HG02610 (cell line): ENCODE measurements around the gene ARHGEF5.

Experiments used
- ATAC-seq: cut with Tn5 transposase; IDR thresholded peaks from one replicate; pipeline ENCODE4 v1.9.1; 2021; ENCODE audit warnings: mild to moderate bottlenecking, moderate library complexity; ENCODE audit not compliant: unreplicated experiment

ARHGEF5 gene

DNA sequence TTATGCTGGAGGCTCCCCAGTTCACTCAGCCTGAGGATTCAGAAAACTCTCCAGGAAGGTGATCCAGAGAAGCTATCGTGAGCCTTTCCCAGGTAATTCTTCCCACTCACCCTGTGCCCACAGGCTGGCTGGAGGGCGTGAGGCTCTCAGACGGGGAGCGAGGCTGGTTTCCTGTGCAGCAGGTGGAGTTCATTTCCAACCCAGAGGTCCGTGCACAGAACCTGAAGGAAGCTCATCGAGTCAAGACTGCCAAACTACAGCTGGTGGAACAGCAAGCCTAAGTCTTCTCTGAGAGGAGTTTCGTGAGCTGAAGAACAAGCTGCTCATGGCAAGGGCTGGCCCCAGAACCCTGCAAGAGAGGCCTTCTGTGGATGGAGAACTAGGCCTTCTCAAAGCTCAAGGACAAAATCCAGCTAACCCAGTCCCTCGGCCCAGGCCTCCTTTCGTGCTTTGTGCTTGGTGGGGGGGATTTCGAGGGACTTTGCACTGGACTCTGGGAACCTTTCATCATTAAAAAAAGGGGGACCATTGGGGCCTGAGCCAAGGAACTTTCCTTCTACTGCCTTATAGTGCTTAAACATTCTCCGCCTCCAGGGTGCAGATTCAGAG lies 24.7 kb downstream of the ARHGEF5 start:
- no peak for ATAC-seq

DNA sequence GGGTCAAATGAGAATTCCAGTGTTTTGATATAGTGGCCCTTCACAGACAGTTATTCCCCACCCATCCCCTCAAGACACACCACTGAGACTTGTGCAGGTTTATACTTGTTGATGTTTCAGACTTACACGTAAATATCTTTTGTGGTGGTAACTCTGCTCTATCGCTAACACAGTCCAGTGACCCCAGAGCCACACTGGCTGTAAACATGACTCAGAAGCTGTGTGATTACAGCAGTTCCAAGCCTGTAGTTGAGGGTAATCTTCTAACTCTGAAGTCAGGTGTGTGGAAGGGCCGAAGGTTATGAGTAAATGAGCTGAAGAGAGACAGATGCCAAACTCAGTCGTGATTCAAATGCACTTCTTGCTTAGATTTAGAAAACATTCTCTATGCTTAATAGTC lies 28.9 kb downstream of the ARHGEF5 start:
- ATAC-seq: peak; percentile 90

DNA sequence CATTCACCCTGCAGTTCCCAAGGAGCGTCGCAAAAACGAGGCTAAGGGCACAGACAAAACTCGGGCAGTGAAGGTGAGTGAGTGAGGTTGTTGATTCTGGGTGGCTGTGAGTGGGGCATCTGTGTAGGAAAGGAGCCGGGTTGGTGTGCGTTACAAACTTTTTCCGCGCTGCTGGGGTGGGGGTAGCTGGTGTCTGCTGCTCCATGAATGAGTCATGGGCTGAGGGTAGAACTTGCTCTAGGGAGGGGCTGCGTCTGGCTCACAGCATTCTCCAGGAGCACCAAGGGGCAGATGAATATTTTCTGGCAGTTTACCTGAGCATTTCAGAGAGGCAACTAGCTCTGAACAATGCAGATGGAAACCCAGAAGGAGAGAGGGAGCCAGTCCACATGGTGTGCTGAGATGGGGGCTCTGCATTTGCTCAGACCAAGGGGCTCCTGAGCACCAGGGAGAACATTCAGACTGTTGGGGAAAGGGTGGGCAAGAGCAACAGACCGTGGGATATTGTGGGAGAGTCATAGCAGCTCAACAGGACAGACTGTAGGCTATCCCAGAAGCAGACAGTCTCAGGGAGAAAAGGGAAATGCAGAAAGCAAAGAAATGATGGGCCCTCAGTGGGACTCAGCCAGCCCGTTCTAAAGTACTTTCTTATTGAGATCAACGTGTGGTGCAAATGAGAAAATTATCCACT lies 29.5 kb downstream of the ARHGEF5 start:
- no peak for ATAC-seq

DNA sequence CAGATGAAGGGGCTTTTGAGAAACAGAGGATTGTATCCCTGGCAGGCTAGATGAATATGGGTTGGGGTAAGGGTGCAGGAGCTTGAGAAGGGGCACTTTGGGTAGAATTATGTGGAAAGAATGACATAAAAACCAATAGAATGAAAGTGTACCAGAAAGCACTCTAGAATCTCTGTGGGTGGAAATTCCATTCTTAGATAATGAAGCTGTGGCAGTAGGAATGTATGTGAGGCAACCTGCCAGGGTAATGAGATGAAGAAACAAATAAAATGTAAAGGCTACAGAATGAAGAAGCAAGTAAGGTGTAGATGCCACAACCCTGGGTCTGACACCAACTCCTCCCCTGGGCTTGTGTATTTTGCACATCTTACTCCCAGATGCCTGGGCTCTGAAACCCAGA lies 31.5 kb downstream of the ARHGEF5 start:
- ATAC-seq: no peak

DNA sequence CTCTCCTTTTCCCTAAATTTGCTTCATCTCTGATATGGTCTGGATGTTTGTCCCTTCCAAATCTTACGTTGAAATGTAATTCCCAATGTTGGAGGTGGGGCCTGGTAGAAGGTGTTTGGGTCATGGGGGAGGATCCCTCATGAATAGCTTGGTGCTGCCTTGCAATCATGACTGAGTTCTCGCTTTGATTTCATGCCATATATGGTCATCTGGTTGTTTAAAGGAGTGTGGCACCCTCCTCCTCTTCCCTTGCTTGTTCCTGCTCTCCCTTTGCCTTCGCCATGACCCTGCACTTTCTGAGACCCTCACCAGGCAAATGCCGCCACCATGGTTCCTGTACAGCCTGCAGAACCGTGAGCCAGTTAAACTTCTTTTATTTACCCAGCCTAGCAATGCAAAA lies 33.7 kb downstream of the ARHGEF5 start:
- ATAC-seq: no peak

DNA sequence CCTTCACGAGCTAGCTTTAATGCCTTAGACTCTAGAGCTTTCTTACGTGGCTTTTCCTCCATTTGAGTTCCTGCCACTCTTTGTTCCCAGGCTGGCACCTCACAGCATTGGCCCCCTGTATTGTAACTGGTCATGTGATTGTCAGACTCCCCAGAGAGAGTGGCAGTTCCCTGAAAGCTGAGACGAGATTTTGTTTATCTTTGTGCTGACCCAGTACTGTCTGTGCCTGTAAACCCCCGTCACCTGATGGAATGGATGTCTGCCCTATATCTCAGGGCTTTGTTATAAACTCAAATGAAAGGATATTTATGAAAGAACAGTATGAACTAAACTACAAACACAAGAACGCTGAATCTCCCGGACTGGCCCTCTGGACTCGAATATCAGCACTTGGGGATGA lies 35.3 kb downstream of the ARHGEF5 start:
- no peak for ATAC-seq

DNA sequence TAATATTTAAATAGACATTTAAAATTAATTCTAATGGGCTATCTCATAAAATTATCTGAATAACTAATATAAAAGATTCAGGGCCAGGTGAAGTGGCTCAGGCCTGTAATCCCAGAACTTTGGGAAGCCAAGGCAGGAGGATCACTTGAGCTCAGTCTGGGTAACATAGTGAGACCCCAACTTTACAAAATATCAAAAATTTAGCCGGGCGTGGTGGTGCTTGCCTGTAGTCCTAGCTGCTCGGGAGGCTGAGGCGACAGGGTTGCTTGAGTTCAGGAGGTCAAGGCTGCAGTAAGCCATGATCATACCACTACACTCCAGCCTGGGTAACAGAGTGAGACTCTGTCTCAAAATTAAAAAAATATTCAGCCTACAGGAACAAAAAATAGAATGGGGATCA lies 35.8 kb downstream of the ARHGEF5 start:
- no peak for ATAC-seq

DNA sequence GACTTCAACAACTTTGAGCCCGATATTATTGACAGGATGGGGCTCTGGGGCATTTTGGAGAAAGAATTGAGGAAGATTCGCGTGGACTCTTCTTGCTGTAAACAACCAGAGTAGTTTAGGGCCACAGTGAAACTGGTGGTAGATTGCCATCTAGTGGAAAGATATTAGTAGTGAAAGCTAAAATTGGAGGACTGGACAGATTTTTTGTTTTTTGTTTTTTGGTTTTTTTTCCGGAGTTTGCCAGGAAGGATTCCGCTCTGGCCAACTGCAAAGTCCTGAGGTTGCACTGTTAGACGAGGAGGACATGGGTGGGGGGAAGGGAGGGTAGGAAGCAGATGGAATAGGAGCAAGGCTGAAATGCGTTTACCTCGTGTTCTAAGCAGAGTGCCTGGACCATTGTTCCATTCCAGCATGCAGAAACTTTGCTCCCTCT lies 36.6 kb downstream of the ARHGEF5 start:
- peak; percentile 74 for ATAC-seq

DNA sequence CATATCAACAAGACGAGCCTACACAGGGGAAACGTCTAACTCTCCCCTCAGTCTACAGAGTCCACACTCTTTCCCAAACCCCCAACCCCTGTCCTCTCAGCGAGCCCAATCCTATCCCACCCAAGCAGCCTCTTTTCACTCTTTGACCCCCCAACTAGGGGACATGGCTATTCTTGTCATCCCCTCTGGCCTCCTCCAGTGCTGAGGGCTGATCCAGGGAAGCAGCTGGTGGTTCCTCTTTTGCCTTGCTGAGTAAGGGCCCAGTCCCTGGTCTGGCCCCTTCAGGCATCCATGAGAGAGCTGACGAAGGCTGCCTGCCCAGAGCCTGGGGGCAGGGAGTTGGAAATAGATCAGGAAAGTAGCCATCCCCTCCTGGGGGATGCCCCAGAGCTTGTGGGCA lies 41.9 kb downstream of the ARHGEF5 start:
- no peak for ATAC-seq

DNA sequence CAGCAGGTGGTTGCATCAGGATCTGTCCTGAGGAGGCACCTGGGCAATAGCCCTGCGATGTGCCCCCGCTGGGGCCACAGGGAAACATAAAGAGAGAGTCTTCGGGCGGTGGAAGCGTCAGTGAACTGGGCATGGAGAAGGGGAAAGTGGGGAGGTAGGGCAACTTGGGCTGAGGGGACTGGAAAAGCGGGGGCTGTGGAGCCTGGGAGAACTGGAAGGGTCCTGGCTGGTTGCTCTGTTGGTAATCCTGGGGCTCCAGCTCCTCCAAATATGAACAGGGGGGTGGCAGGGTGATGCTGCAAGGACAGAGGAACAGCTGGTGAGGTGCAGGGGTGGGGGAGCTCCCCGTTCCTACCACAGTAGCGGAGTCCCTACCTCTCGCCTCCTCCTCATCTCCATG lies 43.1 kb downstream of the ARHGEF5 start:
- no peak for ATAC-seq

DNA sequence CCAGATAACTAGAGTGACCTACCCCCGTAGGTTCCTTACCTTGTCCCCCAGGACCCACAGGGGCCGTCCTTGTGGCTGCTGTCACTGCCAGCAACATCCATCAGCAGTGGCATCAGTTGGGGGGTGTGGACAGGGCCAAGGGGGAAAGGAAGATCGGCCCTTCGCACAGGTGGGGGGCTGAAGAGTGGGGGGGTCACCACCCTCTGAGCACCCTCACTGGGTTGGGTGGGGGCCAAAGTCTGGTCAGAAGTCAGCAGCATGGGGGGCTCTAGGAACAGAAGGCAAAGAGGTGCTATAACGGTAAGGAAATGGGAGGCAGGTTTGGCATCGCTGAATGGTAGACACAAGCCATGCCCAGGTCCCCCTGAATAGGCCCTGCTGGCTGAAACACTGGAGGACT lies 43.7 kb downstream of the ARHGEF5 start:
- ATAC-seq: no peak

DNA sequence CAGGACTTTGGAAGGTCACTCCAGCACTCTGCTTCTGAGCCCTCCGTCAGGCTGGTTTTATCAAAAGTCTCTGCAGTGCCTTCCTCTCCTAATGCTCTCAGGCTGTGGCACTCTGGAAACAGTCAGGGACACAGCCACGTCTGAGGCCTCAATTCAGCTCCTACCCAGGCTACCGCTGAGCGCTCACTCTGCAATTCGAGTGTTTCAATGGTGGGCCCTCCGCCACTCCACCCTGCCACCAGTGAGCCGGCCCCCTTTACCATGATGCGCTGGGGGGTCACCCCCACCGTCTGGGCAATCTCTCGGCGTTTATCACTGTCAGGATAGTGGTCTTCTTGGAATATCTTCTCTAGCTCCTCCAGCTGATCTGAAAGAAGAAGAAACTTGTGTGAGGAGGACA lies 44.7 kb downstream of the ARHGEF5 start:
- no peak for ATAC-seq

DNA sequence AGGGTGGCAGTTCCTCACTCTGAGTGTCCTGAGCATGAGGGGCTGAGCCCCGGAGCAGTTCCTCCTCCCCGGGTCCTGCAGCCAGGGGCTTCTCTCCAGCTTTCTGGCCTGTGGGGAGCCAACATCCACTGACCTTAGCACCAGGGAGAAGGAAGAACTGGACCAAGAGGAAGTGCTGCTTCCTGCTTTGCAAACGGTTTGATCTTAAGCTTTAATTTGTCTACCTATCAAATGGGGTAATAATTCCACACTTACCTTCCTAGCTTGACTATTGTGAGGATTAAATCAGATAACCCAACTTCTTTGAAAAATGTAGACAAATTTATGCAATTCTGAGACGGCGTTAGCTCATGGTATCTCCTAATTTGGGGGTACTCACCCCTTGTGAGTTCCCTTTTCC lies 46.3 kb downstream of the ARHGEF5 start:
- no peak for ATAC-seq

DNA sequence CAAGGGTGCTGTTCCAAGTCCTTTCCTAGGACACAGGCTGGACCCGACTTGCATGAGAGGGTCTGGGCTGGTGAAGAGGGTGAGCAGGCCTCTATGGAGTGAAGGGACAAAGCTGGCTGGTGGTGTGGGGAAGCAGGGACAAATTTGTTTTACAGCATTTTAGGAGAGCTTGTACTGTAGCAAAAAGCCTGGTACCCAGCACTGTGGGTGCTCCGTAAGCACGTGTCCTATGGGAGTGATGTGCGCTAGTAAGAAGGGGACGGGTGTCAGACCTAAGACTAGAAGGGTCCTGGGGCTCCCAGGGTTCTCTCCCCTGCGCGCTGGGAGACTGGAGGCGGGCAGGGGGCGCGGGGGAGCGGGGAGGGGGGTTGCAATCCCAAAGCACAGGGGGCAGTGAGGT lies 47.9 kb downstream of the ARHGEF5 start:
- no peak for ATAC-seq

DNA sequence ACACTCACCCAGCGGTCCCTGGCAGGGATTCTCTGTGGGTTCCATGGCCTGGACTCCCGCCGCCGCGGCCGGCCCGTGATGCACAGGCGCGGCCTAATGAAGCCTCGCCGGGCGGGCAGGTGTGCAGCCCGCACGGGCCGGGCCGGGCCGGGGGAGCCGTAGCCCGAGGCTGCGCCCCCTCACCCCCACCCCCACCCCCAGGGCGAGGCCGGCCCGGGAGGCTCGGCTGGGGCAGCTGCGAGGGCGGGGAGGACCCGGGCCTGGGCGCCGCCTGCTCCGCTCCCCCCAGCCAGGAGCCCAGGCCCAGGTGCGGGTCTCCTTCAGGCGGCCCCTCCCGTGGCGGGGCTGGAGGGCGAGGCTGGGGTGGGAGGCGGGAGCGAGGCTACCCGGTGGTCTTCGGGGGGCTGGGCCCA lies 48.5 kb downstream of the ARHGEF5 start, which contains the start of gene NOBOX:
TSS of gene NOBOX (minus strand) at position 45 of the 413 bp plus-strand sequence.
- no peak for ATAC-seq

DNA sequence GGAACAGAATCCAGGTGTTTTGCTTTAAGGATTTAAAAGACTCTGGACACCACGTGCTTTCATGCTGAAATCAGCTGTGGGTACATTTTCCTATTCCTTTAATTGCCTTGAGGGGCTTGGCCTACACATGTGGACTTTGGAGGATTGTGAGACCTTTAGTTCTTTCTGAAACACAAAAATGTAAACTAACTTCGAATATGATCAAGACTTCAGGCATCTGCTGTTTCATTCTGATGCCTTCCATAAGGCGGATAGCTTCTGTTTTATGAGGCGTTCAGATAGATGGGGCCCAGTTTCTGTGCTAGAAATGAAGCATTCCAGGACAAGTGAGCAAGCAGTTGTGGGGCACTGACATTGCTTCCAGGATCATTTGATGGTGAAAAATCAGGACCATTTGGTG lies 49.7 kb downstream of the ARHGEF5 start:
- ATAC-seq: no peak

DNA sequence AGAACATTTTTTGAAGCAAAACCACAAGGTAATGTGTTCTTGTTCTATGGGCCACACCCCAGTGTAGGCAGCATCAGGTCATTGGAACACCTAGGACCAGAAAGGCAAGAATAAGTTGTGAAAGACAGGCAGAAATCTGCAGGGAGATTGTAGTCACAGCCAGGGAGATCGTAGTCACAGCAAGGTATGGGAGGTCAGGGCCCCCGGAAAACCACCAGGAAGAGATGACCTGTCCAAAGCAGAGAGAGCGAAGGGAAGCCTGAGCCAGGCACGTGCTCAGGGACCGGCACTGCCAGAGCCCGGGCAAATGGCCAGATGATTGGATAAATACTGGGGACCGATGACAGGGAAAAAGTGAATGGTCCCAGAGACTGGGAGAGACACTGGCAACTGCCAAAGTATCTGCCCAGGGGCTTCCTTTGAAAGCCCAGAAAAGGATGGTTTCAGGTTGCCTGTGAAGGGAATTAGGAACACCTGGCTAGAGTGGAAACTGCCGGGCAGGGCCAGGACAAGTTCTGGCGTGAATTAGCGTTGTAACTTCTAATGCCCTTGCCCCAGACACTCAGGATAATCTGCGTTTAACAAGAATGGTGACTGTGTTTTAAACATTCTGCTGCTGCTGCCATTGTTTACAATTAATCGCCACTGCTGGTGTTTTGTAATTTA lies 52.2 kb downstream of the ARHGEF5 start:
- ATAC-seq: no peak

DNA sequence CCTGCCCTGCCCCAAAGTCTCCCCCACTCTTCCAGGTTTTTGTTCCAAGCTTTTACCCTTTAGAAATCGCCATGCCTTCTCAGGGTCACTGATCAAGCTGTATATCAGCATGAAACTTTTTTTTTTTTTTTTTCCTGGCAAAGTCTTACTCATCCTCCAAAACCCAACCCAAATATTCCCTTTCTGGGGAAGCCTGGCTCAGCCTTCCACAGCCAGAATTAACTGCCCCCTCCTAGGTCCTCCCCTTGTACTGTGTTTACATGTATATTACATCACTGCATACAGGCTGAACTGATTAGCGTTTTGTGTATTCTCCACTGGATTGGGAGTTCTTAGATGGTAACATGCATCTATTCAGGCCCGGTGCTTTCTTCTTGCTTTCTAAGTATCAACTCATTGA lies 52.9 kb downstream of the ARHGEF5 start:
- ATAC-seq: no peak

DNA sequence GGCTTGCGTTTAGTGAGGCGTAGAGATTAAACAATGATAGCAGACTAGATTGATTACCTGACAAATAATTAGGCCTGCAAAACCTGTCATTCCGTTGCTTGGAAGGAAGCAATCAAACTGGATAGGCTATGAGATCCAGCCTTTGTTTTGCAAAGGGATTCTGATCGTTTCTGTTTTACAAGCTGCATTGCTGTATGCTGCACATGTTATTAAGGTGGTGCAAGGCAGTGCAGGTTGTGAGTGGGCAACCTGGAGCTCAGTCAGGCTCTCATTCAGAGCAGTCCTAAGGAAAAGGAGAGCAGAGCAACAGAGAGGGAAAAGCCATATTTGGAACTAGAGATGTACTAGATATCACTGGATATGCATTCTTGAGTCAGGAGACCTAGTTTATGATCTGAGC lies 55.2 kb downstream of the ARHGEF5 start:
- no peak for ATAC-seq

DNA sequence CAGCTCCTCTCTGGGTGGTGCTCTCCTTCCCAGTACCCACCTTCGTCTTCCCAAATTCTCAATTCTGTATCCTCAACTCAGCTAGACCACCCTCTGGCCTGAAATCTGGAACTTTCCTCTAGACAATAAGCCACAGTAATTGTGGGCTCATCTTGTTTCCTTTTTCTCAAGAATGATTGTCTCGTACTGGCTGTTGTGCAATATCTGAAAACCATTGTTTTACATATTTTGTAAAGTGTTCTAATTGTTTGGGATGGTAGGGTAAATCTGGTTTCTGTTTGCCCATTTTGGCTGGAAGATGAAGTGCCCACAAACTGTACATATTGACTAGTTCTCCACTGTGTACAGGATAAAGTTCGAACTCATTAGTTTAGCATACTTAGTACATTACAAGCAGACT lies 59.6 kb downstream of the ARHGEF5 start:
- no peak for ATAC-seq

DNA sequence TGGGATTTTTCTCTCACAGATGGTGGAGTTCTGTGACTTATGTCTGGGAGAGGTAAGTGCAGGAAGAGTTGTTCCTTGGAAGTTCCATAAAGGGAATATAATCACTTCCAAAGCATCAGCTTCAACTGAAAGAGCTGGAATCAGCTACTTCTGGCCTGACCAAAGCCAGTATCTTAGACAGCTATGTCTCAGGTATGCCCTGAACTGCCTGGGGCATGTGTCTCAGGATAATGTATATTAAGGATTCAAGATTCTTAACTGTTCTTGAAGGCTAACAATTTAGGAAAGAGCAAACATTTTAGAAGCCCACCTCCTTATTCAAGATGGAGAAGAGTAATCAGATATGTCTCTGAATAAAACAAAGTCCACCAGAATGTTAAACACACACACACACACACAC lies 60.7 kb downstream of the ARHGEF5 start:
- ATAC-seq: no peak

DNA sequence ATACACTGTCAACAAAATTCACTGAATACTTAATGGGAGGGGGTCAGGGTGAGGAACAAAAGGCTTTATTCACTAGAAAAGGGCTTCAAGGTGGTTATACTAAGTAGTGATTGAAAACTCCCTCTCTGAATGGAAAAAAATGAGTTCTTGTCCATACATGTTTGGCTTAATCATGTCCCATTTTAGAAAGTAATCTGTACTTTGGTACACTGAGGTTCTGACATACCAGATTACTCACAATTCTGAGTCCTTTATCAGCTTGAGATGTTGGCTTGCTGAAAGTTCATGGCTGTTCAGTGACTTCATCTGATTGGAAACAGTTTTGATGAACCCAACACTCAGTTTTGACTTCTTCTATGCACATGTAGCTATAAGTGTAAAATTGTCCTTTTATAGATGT lies 61.1 kb downstream of the ARHGEF5 start:
- no peak for ATAC-seq
